KOPT-K1 (cell line): ENCODE data around the gene PSTPIP2.
"Not testable (repeated sequence)": the region's sequence is repeated elsewhere in the genome, so short reads cannot be mapped to it uniquely, and the experiment has no call there.

Experiments
- H3K27ac ChIP-seq: fragments of 200-600 bp; sonication (generic); 2 replicates; pipeline ENCODE4 v1.5.1; 2016; ENCODE audit warnings: antibody characterized with exemption, mild to moderate bottlenecking, low read depth, low read length; ENCODE audit not compliant: poor library complexity, severe bottlenecking
- H3K36me3 ChIP-seq: fragments of 200-600 bp; sonication (generic); 2 replicates; pipeline ENCODE4 v1.5.1; 2017; ENCODE audit warnings: antibody characterized with exemption, mild to moderate bottlenecking, low read length, moderate library complexity; ENCODE audit not compliant: insufficient read depth
- H3K9me3 ChIP-seq: fragments of 200-600 bp; sonication (generic); 2 replicates; pipeline ENCODE4 v1.5.1; 2017; ENCODE audit warnings: antibody characterized with exemption, low read length, mild to moderate bottlenecking; ENCODE audit not compliant: insufficient read depth, poor library complexity, severe bottlenecking

Gene PSTPIP2, protein sequence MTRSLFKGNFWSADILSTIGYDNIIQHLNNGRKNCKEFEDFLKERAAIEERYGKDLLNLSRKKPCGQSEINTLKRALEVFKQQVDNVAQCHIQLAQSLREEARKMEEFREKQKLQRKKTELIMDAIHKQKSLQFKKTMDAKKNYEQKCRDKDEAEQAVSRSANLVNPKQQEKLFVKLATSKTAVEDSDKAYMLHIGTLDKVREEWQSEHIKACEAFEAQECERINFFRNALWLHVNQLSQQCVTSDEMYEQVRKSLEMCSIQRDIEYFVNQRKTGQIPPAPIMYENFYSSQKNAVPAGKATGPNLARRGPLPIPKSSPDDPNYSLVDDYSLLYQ

DNA sequence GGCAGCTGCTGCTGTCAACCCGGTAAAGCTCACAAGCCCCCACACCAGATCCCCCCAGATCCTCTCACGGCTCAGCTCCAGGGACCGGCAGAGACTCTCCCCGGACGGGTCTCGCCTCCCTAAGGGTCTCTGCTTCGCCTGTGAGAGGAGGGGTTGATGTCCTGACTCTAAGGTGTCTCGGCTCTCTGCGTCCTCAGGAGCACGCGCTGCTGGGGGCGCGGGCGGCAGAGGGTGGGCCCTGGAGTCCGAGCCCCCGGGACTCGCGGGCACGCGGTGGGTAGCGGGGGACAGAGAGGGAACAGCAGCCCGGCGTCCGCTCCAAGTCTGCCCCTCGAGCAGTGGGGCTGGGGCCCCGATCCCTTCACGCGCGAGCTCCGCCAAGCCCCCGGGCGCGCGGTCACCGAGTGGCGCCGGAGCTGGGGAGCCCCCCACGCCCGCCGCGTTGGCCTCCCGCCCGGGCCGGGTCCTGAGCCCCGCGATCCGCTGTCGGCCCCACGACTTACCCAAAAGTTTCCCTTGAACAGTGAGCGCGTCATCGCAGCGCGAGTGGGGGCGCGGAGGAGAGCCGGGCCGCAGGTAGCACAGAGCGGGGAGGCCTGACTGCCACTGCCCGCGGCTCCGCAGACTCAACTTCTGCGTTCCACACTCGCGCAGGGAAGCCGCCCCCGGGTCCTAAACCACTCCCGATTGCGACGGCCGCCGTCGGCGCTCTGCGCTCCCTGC, at the start of gene PSTPIP2:
Gene PSTPIP2 (minus strand): TSS at position 608 of the 723 bp plus-strand sequence. CDS start 72 bp downstream, at position 536.
- H3K36me3 ChIP-seq: peaks cover 20% of the 10 kb centered on the region; the same call in 1 of the 2 replicates
- H3K27ac ChIP-seq: peak within 1 kb of the TSS; percentile 35
- H3K9me3 ChIP-seq: no peaks in the 10 kb centered on the region

DNA sequence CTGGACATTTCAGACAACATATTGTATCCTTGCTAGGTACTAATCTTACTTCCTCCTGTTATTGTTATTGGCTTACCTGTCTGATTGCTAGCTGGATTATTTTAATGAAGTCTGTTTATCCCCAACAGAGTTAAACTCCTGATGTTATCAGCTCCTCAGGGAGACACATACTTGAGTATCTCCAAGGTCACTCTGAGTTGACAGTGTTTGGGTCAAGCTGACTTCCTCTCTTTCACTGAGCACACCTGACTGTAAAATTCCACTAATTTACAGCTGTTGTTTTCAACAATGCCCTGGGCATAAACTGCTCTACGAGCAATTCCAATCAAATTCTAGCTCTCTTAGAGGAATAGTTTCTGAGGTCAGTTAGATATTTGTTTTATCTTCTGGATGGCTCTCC, 41.7 kb upstream of the PSTPIP2 start:
- H3K9me3 ChIP-seq: no peaks in the 10 kb centered on the region
- no peak overlapping the region for H3K27ac ChIP-seq
- H3K36me3 ChIP-seq: peaks cover 87% of the 10 kb centered on the region

DNA sequence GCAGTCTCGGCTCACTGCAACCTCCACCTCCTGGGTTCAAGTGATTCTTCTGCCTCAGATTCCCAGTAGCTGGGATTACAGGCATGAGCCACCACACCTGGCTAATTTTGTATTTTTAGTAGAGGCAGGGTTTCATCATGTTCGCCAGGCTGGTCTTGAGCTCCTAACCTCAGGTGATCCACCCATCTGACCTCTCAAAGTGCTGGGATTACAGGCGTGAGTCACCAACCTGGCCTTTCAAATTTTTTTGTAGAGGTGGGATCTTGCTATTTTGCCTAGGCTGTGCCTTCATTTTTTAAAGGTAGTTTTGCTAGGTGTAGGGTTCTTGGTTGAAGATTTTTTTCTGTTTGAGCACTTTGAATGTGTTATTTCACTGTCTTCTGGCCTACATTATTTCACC, 38.3 kb upstream of the PSTPIP2 start:
- no peaks in the 10 kb centered on the region for H3K9me3 ChIP-seq
- peaks cover 83% of the 10 kb centered on the region for H3K36me3 ChIP-seq
- no peak overlapping the region for H3K27ac ChIP-seq

DNA sequence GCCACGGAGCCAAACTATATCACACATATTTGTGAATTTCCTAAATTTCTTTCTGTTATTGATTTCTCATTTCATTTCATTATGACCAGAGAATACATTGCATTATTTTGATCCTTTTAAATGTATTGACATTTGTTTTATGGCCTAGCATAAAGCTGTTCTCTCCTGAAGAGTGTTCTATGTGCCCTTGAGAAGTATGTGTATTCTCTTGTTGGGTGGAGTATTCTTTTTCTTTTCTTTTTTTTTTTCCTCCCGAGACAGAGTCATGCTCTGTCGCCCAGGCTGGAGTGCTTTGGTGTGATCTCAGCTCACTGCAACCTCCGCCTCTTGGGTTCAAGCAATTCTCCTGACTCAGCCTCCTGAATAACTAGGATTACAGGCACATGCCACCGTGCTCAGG, 37.3 kb upstream of the PSTPIP2 start:
- no peak overlapping the region for H3K27ac ChIP-seq
- peaks cover 73% of the 10 kb centered on the region for H3K36me3 ChIP-seq

DNA sequence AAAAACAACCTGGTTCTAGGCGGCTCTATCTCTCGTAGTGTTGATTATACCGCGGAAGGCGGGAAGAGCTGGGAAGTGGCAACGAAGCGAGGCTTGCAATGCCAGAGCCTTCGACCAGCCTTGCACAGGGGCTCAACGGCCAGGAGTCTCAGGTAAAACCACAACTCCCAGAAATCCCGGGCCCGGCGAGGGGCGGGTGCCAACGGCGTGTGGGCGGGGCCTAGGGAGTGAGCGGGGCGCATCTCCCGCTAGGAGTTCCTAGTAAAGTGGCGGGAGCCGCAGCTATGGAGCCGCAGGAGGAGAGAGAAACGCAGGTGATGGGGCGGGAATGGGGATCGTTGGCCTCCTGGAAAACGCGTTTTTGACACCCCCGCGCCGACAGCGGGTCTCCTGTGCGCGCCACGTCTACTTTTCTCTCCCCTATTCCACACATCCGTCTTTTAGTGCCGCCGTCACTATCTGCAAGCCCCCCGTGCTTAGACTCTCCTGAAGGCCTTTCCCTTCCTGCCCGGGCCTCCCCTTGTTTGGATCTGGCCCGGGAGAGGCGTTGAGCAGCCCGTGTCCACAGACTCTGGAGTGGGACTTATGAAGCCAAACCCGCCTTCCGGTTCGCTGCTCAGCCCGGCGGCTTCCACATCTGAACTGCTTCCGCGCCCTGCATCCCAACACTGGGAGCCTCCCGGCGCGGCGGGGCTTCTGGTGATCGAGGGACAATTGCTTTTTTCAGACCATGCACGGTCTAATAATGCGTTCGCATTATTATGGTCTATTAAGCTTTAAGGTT, 32.3 kb upstream of the PSTPIP2 start, which contains the start of gene HAUS1:
Gene HAUS1 (plus strand): TSS at position 258 of the 784 bp plus-strand sequence. CDS start 27 bp downstream, at position 285.
- H3K9me3 ChIP-seq: no peaks in the 10 kb centered on the region
- peak within 1 kb of the TSS; percentile 86 for H3K27ac ChIP-seq

More for the DNA sequence above, 37.3 kb upstream of the PSTPIP2 start:
- no peaks in the 10 kb centered on the region for H3K9me3 ChIP-seq

DNA sequence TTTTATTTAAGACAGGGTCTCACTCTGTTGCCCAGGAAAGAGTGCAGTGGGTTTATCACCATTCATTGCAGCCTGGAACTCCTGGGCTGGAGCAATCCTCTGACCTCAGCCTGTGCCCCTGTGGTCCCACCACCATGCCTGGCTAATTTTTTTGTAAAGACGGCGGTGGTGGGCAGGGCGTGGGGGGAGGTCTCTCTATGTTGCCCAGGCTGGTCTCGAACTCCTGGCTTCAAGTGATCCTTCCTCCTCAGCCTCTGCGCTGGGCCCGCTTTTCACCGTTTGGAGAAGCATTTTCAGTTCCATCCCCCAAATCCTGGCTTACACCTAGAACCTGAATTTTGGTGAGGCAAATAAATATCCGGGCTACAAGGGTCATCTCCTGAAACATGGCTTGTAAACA, 27.4 kb upstream of the PSTPIP2 start:
- no peak overlapping the region for H3K27ac ChIP-seq
- peaks cover 22% of the 10 kb centered on the region for H3K36me3 ChIP-seq
- H3K9me3 ChIP-seq: no peaks in the 10 kb centered on the region

More for the DNA sequence above, 32.3 kb upstream of the PSTPIP2 start, which contains the start of gene HAUS1:
- peaks cover 31% of the 10 kb centered on the region for H3K36me3 ChIP-seq

DNA sequence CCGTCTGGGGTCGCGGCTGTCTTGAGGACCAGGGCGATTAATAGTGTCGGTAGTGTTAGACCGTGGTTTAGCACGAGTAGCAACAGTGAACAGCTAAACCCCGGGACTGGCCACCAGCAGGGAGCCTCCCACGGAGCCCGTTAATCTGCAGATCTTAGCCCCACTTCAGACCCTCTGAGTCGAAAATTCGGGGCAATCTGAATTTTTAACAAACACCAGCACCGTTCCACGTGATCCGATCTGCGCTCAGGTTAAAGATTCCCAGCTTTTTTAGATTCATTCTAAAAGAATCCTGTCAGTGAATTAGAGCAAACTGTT, 26.5 kb upstream of the PSTPIP2 start:
- Histone ChIP-seq H3K27ac (peak overlapping the region; percentile 92), H3K36me3 (peaks cover 31% of the 10 kb centered on the region), H3K9me3 (no peaks in the 10 kb centered on the region)

DNA sequence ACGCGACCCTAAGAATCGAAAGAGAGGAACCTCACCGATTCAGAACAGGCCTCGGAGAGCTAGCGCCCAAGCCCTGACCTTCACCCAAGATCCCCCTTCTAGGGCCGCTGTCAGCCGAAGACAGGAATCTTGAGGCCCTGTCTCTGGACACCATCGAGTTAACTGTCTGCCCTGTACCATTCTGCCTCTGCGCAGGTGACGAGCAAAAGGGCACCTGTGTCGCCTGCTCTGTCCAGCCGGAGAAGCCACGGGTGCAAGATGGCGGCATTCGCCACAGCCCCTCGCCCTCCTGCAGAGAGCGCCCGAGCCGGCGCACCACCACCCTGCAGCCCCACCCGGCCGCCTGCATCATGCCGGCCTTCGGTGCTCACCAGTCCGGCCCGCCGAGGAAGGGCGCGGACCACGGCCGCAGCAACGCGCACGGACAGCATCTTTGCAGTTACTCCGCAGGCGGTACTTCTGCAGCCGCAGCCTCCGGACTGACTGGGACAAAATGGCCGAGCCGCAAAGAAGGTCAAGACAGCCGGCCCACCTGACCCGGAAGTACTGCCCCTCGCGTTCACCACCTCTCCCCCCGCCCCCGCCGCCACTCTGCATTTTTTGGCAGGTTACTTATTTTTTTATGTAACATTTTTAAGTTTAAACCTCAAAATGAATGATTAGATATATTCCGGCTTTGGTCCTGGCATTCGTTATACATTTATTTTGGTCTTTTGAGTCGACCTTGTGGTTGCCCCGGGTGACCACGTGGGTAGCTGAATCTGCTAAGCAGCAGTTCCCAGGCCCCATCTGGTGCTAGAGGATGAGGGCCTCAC, 25.9 kb upstream of the PSTPIP2 start, which contains the start of gene ATP5F1A:
Gene ATP5F1A (minus strand): TSS at position 496 of the 815 bp plus-strand sequence. CDS start 65 bp downstream, at position 431.
- peak within 1 kb of the TSS; percentile 92 for H3K27ac ChIP-seq
- peaks cover 37% of the 10 kb centered on the region for H3K36me3 ChIP-seq
- no peaks in the 10 kb centered on the region for H3K9me3 ChIP-seq

DNA sequence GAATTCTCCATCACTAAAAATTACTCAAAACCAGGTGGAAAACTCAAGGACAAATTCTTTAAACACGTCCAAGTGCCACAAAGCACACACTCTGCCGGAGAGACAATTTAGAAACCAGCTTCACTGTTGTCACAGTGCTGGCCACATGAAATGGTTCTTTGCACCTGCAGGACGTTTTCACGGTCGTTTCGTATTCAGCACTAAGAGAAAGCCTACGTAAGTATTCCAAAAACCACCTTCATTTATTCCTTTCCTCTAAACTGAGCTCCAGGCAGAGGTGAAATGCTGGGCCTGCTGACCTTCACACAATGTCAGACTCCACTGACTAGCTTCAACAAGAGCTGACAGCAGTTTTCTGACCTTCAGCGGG, 25.4 kb upstream of the PSTPIP2 start:
- peak overlapping the region; percentile 92 for H3K27ac ChIP-seq
- H3K36me3 ChIP-seq: peaks cover 43% of the 10 kb centered on the region

DNA sequence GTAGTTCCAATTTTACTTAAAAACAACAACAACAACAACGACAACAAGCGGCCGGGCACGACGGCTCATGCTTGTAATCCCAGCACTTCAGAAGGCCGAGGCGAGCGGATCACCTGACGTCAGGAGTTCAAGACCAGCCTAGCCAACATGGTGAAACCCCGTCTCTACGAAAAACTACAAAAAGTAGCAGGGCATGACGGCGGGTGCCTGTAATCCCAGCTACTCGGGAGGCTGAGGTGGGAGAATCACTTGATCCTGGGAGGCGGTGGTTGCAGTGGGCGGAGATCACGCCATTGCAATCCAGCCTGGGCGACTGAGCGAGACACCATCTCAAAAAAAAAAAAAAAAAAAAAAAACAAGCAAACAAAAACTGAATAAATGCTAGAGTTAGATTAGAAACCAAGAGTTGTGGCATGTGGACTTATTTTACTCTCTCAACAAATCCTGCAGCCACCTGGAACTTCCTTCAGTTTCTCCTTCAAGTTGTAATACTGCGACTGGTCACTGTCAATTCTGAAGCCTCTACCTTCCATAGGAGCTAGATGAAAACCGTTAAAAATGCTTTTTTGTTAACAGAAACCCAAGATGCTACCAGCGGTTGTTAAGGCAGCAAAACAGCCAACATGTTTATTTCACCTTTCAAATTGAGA, 24.7 kb upstream of the PSTPIP2 start:
- Histone ChIP-seq H3K9me3 (no peaks in the 10 kb centered on the region), H3K27ac (peak overlapping the region; percentile 92), H3K36me3 (peaks cover 48% of the 10 kb centered on the region)

More for the DNA sequence above, 25.4 kb upstream of the PSTPIP2 start:
- H3K9me3 ChIP-seq: no peaks in the 10 kb centered on the region

DNA sequence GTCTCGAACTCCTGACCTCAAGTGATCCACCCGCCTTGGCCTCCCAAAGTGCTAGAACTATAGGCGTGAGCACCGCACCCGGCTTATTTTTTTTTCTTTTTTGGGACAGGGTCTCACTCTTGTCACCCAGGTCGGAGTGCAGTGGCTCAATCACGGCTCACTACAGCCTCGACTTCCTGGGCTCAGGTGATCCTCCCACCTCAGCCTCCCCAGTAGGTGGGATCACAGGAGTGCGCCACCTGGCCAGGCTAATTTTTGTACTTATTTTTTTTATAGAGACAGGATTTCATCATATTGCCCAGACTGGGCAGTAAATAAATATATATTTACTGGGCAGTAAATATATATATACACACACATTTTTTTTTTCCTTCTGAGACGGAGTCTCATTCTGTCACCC, 23.5 kb upstream of the PSTPIP2 start:
- H3K27ac ChIP-seq: no peak overlapping the region
- peaks cover 61% of the 10 kb centered on the region for H3K36me3 ChIP-seq
- no peaks in the 10 kb centered on the region for H3K9me3 ChIP-seq

DNA sequence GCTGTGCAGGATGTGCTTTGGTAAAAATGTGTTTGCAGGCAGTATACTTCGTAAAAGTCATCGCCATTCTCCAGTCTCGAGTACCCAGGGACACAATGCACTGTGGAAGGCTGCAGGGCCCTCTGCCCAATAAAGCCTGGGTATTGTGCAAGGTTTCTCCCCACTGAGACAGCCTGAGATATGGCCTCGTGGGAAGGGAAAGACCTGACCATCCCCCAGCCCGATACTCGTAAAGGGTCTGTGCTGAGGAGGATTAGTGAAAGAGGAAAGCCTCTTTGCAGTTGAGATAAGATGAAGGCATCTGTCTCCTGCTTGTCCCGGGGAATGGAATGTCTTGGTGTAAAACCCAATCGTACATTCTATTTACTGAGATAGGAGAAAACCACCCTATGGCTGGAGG, 16.4 kb upstream of the PSTPIP2 start:
- H3K27ac ChIP-seq, H3K9me3 ChIP-seq: not testable (repeated sequence)
- peaks cover 99% of the 10 kb centered on the region for H3K36me3 ChIP-seq

DNA sequence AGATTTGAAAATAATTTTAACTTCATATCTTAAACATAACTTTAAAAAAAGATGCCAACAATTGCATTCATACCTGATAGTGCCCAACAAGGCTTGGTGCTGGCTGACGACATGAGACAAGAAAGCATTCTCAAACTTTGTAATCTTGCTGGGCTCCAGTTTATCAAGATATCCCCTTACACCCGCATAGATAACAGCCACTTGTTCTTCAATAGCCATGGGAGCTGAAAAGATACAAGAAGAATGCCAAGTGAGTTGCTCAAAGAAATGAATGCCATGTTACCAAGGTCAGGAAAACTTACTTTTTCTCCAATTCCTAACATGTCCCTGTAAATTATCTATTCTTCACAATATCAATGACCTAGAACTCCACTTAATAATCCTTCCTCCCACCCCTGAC, 12.4 kb upstream of the PSTPIP2 start:
- peaks cover 2% of the 10 kb centered on the region for H3K9me3 ChIP-seq

DNA sequence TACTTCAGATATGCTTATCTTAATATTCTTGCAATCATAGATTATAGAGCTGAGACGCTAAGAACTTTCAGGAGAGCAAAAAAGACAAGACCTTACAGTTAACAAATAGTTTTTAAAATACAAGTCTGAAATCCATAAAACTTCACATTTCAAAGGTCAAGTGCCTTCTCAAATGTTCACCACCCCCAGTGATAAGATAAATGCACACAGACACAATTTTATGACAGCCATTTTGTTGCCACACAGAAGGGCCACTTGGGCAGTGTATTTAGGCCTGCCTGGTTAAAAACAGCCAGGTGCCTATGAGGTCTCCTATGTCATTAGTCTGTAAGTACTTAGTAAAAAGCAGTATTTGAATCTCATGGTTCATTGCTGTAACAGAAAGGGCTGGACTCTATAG, 8.1 kb upstream of the PSTPIP2 start:
- H3K9me3 ChIP-seq: no peaks in the 10 kb centered on the region
- H3K36me3 ChIP-seq: peaks cover 93% of the 10 kb centered on the region
- no peak overlapping the region for H3K27ac ChIP-seq

More for the DNA sequence above, 12.4 kb upstream of the PSTPIP2 start:
- H3K27ac ChIP-seq: no peak overlapping the region
- peaks cover 100% of the 10 kb centered on the region for H3K36me3 ChIP-seq
